A673 (cell line): Measurements from ENCODE around the gene ITPKC. TPM values are rescaled to one million over a fixed set of nuclear protein-coding genes. Genes with fewer than 3 reads are reported as not detected.

ENCODE experiments used
- BruUV-seq: library from RNA; stranded (reverse); fragments of 400-500 nt; replicated peaks from 2 replicates; lab custom pipeline; 2021; lab: Mats Ljungman, UMichigan
- CTCF ChIA-PET: fragments of 300-600 bp; sonication (Branson Sonifier 250); formaldehyde crosslinking; loops from one replicate; lab custom pipeline; 2022; ENCODE audit warnings: antibody characterized with exemption; lab: Charles Lee
- POLR2A ChIA-PET: fragments of 300-600 bp; sonication (Branson Sonifier 250); formaldehyde crosslinking; loops from one replicate; lab custom pipeline; 2022; ENCODE audit warnings: antibody characterized with exemption; ENCODE audit not compliant: low non-redundant PET; lab: Charles Lee
- DNase-seq: peaks from one replicate; pipeline ENCODE4 v3.0.0-alpha.2; 2015; ENCODE audit warnings: low spot score
- H3K27ac ChIP-seq: fragments of 200-600 bp; sonication (generic); 2 replicates; pipeline ENCODE4 v1.5.1; 2016; ENCODE audit warnings: mixed run types, low read depth, mild to moderate bottlenecking, mixed read lengths, antibody characterized with exemption, low read length; ENCODE audit not compliant: poor library complexity, severe bottlenecking
- H3K27me3 ChIP-seq: fragments of 200-600 bp; sonication (generic); replicated peaks from 2 replicates; pipeline ENCODE4 v1.6.1; 2017; ENCODE audit warnings: mixed run types, low read depth, mild to moderate bottlenecking, mixed read lengths, antibody characterized with exemption, low read length; ENCODE audit not compliant: insufficient read depth, poor library complexity
- H3K36me3 ChIP-seq: fragments of 200-600 bp; sonication (generic); 2 replicates; pipeline ENCODE4 v1.6.1; 2016; ENCODE audit warnings: mixed run types, mild to moderate bottlenecking, mixed read lengths, antibody characterized with exemption, low read length; ENCODE audit not compliant: insufficient read depth, poor library complexity, severe bottlenecking
- H3K4me1 ChIP-seq: fragments of 200-600 bp; sonication (generic); 2 replicates; pipeline ENCODE4 v1.6.1; 2017; ENCODE audit warnings: mixed run types, mild to moderate bottlenecking, mixed read lengths, antibody characterized with exemption, low read length; ENCODE audit not compliant: insufficient read depth, poor library complexity, severe bottlenecking
- H3K4me3 ChIP-seq: fragments of 200-600 bp; sonication (generic); 2 replicates; pipeline ENCODE4 v1.5.1; 2016; ENCODE audit warnings: low read depth, mixed run types, mild to moderate bottlenecking, mixed read lengths, low read length; ENCODE audit not compliant: poor library complexity, severe bottlenecking
- H3K9me3 ChIP-seq: fragments of 200-600 bp; sonication (generic); 2 replicates; pipeline ENCODE4 v1.6.1; 2016; ENCODE audit warnings: mixed run types, low read depth, mild to moderate bottlenecking, mixed read lengths, antibody characterized with exemption, low read length; ENCODE audit not compliant: poor library complexity, severe bottlenecking
- CTCF ChIP-seq: fragments of 300-800, 200-600 bp; sonication (generic); conservative IDR thresholded peaks from 2 replicates; pipeline ENCODE4 v1.5.1; 2017; ENCODE audit warnings: low read depth, mild to moderate bottlenecking, antibody characterized with exemption, low read length, moderate library complexity, mixed read lengths
- EZH2 ChIP-seq: fragments of 200-600 bp; sonication (generic); IDR thresholded peaks from 2 replicates; pipeline ENCODE4 v1.6.1; 2017; ENCODE audit warnings: borderline replicate concordance, low read depth, mild to moderate bottlenecking, mixed read lengths, antibody characterized with exemption, low read length; ENCODE audit not compliant: poor library complexity, severe bottlenecking
- intact Hi-C: fragments of 100-400 bp; cut with micrococcal nuclease; formaldehyde crosslinking; loops from one replicate; pipeline ENCODE4 v1.10.0; 2022; ENCODE audit not compliant: unreplicated experiment
- total RNA-seq: library from RNA; stranded (reverse); gene quantifications from 2 replicates; pipeline ENCODE4 v1.2.3, GENCODE V29; 2021

Gene ITPKC
- total RNA-seq, 1 experiment from 2014 or later = 7.2 TPM

DNA sequence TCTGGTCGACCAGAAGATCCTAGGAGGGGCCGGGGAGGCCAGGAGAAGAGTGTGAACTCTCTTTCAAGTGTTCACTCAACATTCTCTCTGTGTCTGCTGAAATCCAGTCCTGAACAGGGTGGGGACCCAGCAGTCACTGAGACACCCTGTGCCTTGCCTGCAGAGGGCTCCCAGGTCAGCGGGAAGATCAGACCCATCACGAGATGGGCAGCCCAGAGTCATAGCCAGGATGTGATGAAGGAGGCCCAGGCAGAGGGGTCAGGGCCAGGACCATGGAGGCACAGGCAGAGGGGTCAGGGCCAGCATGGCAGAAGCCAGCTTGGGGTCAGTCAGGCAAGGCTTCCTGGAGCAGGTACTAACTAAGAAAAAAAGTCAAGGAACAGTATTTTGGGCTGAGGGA is 35.9 kb upstream of the ITPKC start:
- BruUV-seq = no TSS peak
- no peak for DNase-seq
- Histone ChIP-seq H3K36me3 (peaks cover 38% of the 10 kb centered on the region), H3K4me3 (no peak overlapping the region), H3K4me1 (no peaks in the 10 kb centered on the region), H3K9me3 (no peaks in the 10 kb centered on the region), H3K27me3 (no peaks in the 10 kb centered on the region), H3K27ac (no peak overlapping the region)
- TF ChIP-seq EZH2 (no peak), CTCF (no peak)
- intact Hi-C loops = no loop called here
- ChIA-PET CTCF (no interaction called here), POLR2A (no interaction called here)

DNA sequence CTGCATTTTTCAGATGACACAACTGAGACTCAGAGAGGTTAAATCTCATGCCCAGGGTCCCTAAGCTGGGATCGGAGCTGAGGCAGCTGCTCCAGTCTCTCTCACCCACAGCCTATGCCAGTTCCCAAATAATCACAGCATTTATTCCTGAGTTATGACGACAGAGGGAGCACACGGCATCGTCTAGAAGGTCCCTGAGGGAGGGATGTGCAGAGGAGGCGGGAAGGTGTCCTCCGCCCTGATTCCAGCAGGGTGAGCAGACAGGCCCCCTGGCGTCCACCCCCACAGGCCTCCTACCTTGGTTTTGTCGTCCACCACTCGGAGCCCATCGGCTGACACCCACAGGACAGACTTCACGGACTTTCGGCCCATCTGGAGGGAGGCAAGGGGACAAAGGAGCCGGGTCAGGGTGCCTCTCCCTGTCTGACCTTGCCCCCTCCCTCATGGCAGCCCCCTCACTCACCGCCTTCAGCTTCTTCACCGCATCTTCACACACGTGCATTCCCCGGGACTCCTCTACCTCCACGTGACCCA is 34.4 kb upstream of the ITPKC start:
- DNase-seq = no peak
- ChIA-PET CTCF (no interaction called here), POLR2A (no interaction called here)
- Histone ChIP-seq H3K4me1 (no peaks in the 10 kb centered on the region), H3K27ac (no peak overlapping the region), H3K9me3 (no peaks in the 10 kb centered on the region), H3K27me3 (no peaks in the 10 kb centered on the region), H3K36me3 (peaks cover 35% of the 10 kb centered on the region), H3K4me3 (no peak overlapping the region)
- no peak for TF ChIP-seq EZH2
- TF ChIP-seq CTCF = no peak
- intact Hi-C loops = no loop called here
- BruUV-seq = no TSS peak

DNA sequence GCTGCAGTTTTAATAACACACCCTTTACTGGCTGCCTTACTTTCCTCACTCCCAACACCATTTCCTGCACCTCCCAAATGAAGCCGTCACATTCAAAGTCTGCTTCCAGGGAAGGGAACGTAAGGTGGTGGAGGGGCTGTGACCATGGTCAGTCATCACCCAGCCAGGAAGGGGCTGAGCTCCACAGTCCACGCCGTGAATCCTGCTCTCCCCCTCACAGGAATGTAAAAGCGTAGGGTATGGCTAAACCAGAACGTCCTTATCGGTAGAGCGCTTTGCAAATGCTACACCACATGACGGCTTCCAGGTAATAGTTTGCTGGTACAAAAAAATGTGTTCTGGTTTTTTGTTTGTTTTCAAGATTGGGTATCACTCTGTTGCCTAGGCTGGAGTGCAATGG is 33.5 kb upstream of the ITPKC start:
- intact Hi-C loops = no loop called here
- Histone ChIP-seq H3K9me3 (no peaks in the 10 kb centered on the region), H3K36me3 (peaks cover 28% of the 10 kb centered on the region), H3K27me3 (no peaks in the 10 kb centered on the region), H3K27ac (no peak overlapping the region), H3K4me3 (no peak overlapping the region), H3K4me1 (no peaks in the 10 kb centered on the region)
- no peak for DNase-seq
- ChIA-PET CTCF (no interaction called here), POLR2A (no interaction called here)
- no TSS peak for BruUV-seq
- no peak for TF ChIP-seq EZH2
- TF ChIP-seq CTCF = no peak
